OCI-LY7 (cell line): ENCODE results near the gene DCP1B. TPM values are rescaled to one million over a fixed set of nuclear protein-coding genes. Genes with fewer than 3 reads are reported as not detected.

Experiments
- BruUV-seq: library from RNA; stranded (reverse); fragments of 400-500 nt; replicated peaks from 2 replicates; lab custom pipeline; 2021; lab: Mats Ljungman, UMichigan
- CTCF ChIA-PET: fragments of 300-600 bp; sonication (Branson Sonifier 250); formaldehyde crosslinking; loops from one replicate; lab custom pipeline; 2022; ENCODE audit warnings: antibody characterized with exemption; ENCODE audit not compliant: unreplicated experiment; lab: Charles Lee
- POLR2A ChIA-PET: fragments of 300-600 bp; sonication (Branson Sonifier 250); formaldehyde crosslinking; loops from one replicate; lab custom pipeline; 2022; ENCODE audit warnings: antibody characterized with exemption; lab: Charles Lee
- DNase-seq: peaks from one replicate; pipeline ENCODE4 v3.0.0-alpha.2; 2015; ENCODE audit warnings: low spot score
- H2AFZ ChIP-seq: fragments of 200-600 bp; sonication (generic), shearing (Covaris generic); 2 replicates; pipeline ENCODE4 v1.6.1; 2014; ENCODE audit warnings: mild to moderate bottlenecking, antibody characterized with exemption, low read length, moderate library complexity
- H3K27ac ChIP-seq: fragments of 200-600 bp; sonication (generic); 2 replicates; pipeline ENCODE4 v1.5.1; 2014; ENCODE audit warnings: mixed run types, low read depth, mild to moderate bottlenecking, moderate library complexity, low read length, inconsistent platforms; ENCODE audit not compliant: poor library complexity, severe bottlenecking
- H3K36me3 ChIP-seq: fragments of 200-600 bp; sonication (generic); 2 replicates; pipeline ENCODE4 v1.6.1; 2014; ENCODE audit warnings: mild to moderate bottlenecking, antibody characterized with exemption, low read length, moderate library complexity, mixed read lengths; ENCODE audit not compliant: insufficient read depth
- H3K4me1 ChIP-seq: fragments of 200-600 bp; sonication (generic); 2 replicates; pipeline ENCODE4 v1.5.1; 2014; ENCODE audit warnings: mild to moderate bottlenecking, low read length; ENCODE audit not compliant: insufficient read depth, poor library complexity, severe bottlenecking
- H3K4me2 ChIP-seq: fragments of 200-600 bp; sonication (generic); 2 replicates; pipeline ENCODE4 v1.6.1; 2014; ENCODE audit warnings: mild to moderate bottlenecking, low read length
- H3K4me3 ChIP-seq: fragments of 200-600 bp; sonication (generic); 2 replicates; pipeline ENCODE4 v1.5.1; 2014; ENCODE audit warnings: mild to moderate bottlenecking, low read depth, low read length; ENCODE audit not compliant: poor library complexity, severe bottlenecking
- H3K79me2 ChIP-seq: fragments of 200-600 bp; sonication (generic); 2 replicates; pipeline ENCODE4 v1.6.1; 2016; ENCODE audit warnings: low read depth, mild to moderate bottlenecking, low read length, moderate library complexity, mixed read lengths; ENCODE audit not compliant: insufficient read depth
- H3K9me2 ChIP-seq: fragments of 200-600 bp; sonication (generic); 2 replicates; pipeline ENCODE4 v1.6.1; 2016; ENCODE audit warnings: mild to moderate bottlenecking, low read length, mixed read lengths; ENCODE audit not compliant: insufficient read depth
- H3K9me3 ChIP-seq: fragments of 200-600 bp; sonication (generic); 2 replicates; pipeline ENCODE4 v1.6.1; 2014; ENCODE audit warnings: mild to moderate bottlenecking, mixed run types, low read length, mixed read lengths
- H4K20me1 ChIP-seq: fragments of 200-600 bp; sonication (generic); 2 replicates; pipeline ENCODE4 v1.6.1; 2014; ENCODE audit warnings: mild to moderate bottlenecking, antibody characterized with exemption, low read length, moderate library complexity, mixed read lengths; ENCODE audit not compliant: insufficient read depth
- EZH2phosphoT487 ChIP-seq: fragments of 200-600 bp; sonication (generic); IDR thresholded peaks from 2 replicates; pipeline ENCODE4 v1.6.1; 2018; ENCODE audit warnings: low read depth, borderline replicate concordance, mild to moderate bottlenecking, mixed run types, antibody characterized with exemption, low read length, moderate library complexity, mixed read lengths
- intact Hi-C: fragments of 100-400 bp; cut with micrococcal nuclease; formaldehyde crosslinking; loops from one replicate; pipeline ENCODE4 v1.10.0; 2022; ENCODE audit not compliant: unreplicated experiment
- total RNA-seq, 2 experiments: library from RNA; depleted of rRNA in 1 of 2; stranded (reverse); fragments of >200 nt in 1 of 2; shearing (Covaris generic) in 1 of 2; gene quantifications; 2 replicates each; pipeline ENCODE4 v1.2.3, GENCODE V29; 2014 to 2022
- TF ChIP-seq, protein P1 (sequence below): fragments of 200-600 bp; sonication (generic); conservative IDR thresholded peaks from 2 replicates; pipeline ENCODE4 v1.5.1; 2014; ENCODE audit warnings: mild to moderate bottlenecking, antibody characterized with exemption, low read length, moderate library complexity, mixed read lengths

The DCP1B gene
- total RNA-seq, 2 experiments from 2014 or later = 14.2 to 15.5 TPM

DNA sequence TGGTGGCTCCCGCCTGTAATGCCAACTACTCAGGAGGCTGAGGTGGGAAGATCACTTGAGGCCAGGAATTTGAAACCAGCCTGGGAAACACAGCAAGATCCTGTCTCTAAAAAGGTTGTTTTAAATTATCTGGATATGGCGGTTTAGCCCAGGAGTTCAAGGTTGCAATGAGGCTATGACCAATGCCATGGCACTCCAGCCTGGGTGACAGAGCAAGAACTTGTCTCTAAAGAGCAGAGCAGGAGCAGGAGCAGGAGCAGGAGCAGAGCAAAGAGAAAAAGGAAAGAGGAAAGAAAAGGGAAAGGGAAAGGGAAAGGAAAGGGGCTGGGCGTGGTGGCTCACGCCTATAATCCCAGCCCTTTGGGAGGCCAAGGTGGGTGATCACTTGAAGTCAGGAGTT is 15.1 kb downstream of the DCP1B start:
- no peak for TF ChIP-seq EZH2phosphoT487
- TF ChIP-seq, protein P1, sequence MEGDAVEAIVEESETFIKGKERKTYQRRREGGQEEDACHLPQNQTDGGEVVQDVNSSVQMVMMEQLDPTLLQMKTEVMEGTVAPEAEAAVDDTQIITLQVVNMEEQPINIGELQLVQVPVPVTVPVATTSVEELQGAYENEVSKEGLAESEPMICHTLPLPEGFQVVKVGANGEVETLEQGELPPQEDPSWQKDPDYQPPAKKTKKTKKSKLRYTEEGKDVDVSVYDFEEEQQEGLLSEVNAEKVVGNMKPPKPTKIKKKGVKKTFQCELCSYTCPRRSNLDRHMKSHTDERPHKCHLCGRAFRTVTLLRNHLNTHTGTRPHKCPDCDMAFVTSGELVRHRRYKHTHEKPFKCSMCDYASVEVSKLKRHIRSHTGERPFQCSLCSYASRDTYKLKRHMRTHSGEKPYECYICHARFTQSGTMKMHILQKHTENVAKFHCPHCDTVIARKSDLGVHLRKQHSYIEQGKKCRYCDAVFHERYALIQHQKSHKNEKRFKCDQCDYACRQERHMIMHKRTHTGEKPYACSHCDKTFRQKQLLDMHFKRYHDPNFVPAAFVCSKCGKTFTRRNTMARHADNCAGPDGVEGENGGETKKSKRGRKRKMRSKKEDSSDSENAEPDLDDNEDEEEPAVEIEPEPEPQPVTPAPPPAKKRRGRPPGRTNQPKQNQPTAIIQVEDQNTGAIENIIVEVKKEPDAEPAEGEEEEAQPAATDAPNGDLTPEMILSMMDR = no peak

DNA sequence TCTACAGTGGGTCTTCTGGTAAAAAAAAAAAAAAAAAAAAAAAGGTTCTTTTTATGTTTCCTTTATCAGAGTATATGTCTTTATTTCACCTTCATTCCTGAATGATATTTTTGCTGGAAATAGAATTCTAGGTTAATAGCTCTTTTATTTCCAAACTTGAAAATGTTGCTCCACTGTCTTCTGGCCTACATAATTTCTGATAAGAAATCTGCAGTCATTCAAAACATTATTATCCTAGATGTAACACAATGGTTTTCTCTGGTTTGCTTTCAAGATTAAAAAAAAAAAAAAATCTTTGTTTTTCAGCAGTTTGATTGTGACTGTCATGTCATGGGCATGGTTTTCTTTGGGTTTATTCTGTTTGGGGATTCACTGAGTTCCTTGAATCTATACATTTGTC is 19.5 kb downstream of the DCP1B start:
- Histone ChIP-seq H3K9me3 (peaks cover 17% of the 10 kb centered on the region; the same call in 1 of the 2 replicates), H3K36me3 (peaks cover 57% of the 10 kb centered on the region), H3K4me1 (no peaks in the 10 kb centered on the region), H3K79me2 (no peaks in the 10 kb centered on the region), H3K9me2 (no peaks in the 10 kb centered on the region), H4K20me1 (no peaks in the 10 kb centered on the region), H3K4me3 (no peak overlapping the region), H2AFZ (no peak overlapping the region), H3K27ac (no peak overlapping the region), H3K4me2 (no peak overlapping the region)
- CTCF ChIA-PET = no interaction called here
- no peak for DNase-seq
- intact Hi-C loops = no loop called here
- TF ChIP-seq, protein P1 = no peak
- no peak for TF ChIP-seq EZH2phosphoT487
- POLR2A ChIA-PET = interaction anchor here (0.7 kb wide), 1 partner anchor 26 kb away, joined by 3 read pairs; no protein-coding TSS in a partner anchor
- BruUV-seq = no TSS peak

More for the DNA sequence above, 15.1 kb downstream of the DCP1B start:
- no peaks in the 10 kb centered on the region for H4K20me1 ChIP-seq
- ChIA-PET CTCF (no interaction called here), POLR2A (no interaction called here)
- peaks cover 82% of the 10 kb centered on the region for H3K36me3 ChIP-seq
- peaks cover 15% of the 10 kb centered on the region; the same call in 1 of the 2 replicates for H3K9me3 ChIP-seq
- no peaks in the 10 kb centered on the region for H3K9me2 ChIP-seq
- no peaks in the 10 kb centered on the region for H3K79me2 ChIP-seq
- no peaks in the 10 kb centered on the region for H3K4me1 ChIP-seq
- DNase-seq = no peak
- no peak overlapping the region for H2AFZ ChIP-seq
- BruUV-seq = no TSS peak
- H3K27ac ChIP-seq = no peak overlapping the region
- no peak overlapping the region for H3K4me2 ChIP-seq
- H3K4me3 ChIP-seq = no peak overlapping the region
- intact Hi-C loops = no loop called here

- intact Hi-C loops = no loop called here
- no peak for TF ChIP-seq EZH2phosphoT487
- TF ChIP-seq, protein P1 = no peak
- DNase-seq = no peak
- ChIA-PET POLR2A (no interaction called here), CTCF (no interaction called here)
- Histone ChIP-seq H3K4me2 (no peak overlapping the region), H3K79me2 (no peaks in the 10 kb centered on the region), H3K9me2 (no peaks in the 10 kb centered on the region), H3K36me3 (peaks cover 13% of the 10 kb centered on the region), H3K4me1 (no peaks in the 10 kb centered on the region), H3K4me3 (no peak overlapping the region), H3K9me3 (peaks cover 14% of the 10 kb centered on the region; the same call in 1 of the 2 replicates), H4K20me1 (no peaks in the 10 kb centered on the region), H2AFZ (no peak overlapping the region), H3K27ac (no peak overlapping the region)
- BruUV-seq = no TSS peak
These were observed 24.0 kb downstream of the DCP1B start for GRCh38 chr12:1980282-1980681.
